ENCODE data around the gene NETO2. TPM values are rescaled to one million over a fixed set of nuclear protein-coding genes. Genes with fewer than 3 reads are reported as not detected.

Gene NETO2
- total RNA-seq, 1 experiment from 2014 or later, result 10.3 TPM

DNA sequence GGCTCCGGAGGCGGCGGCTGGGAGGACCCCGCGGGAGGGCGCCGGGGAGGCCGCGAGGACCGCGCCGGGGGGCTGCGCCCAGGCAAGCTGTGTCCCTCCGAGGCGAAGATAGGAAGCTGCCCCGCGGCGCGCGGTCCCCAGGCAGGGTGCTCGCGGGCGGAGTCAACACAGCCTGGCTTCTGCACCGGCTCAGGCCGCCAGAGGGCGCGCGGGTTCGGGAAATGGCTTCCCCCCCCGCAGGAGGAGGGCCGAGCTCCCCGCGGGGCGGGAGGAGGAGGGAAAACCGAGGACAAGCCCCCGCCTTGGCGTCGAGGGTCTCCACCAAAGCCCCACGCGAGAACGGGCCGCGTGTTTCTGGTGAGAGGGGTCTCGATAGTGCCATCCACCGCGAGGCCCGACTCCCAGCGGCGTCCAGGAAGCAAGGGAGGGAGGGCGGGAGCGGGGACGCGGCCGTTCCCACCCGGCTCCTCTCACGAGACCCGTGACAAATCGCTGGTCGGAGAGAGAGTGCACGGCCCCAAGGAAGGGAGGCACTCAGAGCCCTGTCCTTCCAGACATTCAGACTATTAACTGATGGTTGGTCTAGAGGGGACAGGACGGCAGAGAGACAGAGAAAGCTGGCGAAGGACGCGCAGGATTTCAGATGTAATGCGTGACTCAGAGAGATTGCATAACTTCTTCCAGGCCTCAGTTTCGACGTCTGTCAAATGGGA is 105.8 kb downstream of the NETO2 start (continued):
- TF ChIP-seq, protein P1, sequence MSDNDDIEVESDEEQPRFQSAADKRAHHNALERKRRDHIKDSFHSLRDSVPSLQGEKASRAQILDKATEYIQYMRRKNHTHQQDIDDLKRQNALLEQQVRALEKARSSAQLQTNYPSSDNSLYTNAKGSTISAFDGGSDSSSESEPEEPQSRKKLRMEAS (IDR thresholded peaks at IDR 0.05), result peak; percentile 61
- no peak for TF ChIP-seq EZH2 (IDR thresholded peaks at IDR 0.05)
- no peak for TF ChIP-seq SRF (IDR thresholded peaks at IDR 0.05; ENCODE audit: low read depth)
- TF ChIP-seq RAD21 (IDR thresholded peaks at IDR 0.05; ENCODE audit: low read depth), result peak; percentile 81

DNA sequence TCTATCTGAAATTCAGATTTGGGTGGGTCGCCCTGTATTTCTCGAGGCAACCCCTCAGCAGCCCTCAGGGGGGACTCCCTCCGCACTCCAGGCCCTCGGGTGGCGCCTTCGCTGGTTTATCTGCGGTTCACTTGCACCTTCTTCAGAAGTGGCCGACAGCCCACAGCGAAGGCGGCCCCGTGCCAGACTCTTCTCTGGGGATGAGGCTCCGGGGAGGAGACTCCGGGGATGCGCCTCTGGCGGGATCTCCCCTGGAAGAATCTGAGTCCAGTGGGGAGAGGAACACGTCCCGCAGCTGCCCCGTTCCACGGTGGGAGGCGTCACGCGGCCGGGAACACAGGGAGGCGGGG is 106.4 kb downstream of the NETO2 start:
- Histone ChIP-seq H3K4me1 (ENCODE audit: control insufficient read depth in 1 of 2, insufficient read depth in 2 of 2, low read length in 2 of 2) (peaks cover 5 to 10% of the 10 kb centered on the region in 2 experiments; a peak in 2 of 4 replicates), H3K4me3 (replicated peaks in 1 of 2; ENCODE audit: low read depth in 1 of 2, low read length in 2 of 2) (peak overlapping the region; percentile 46 to 67), H3K4me2 (ENCODE audit: low read length) (peak overlapping the region; percentile 96), H3K9me2 (ENCODE audit: insufficient read depth) (no peaks in the 10 kb centered on the region), H3K79me2 (ENCODE audit: insufficient read depth, low read length) (no peaks in the 10 kb centered on the region), H3K36me3 (ENCODE audit: control insufficient read depth in 1 of 2, insufficient read depth in 2 of 2, low read length in 2 of 2) (no peaks in the 10 kb centered on the region), H3K27me3 (ENCODE audit: insufficient read depth, low read length) (no peaks in the 10 kb centered on the region), H3K27ac (ENCODE audit: low read depth, low read length) (peak overlapping the region; percentile 43; the same call in 1 of the 2 replicates), H3K9me3 (ENCODE audit: control insufficient read depth in 1 of 2, insufficient read depth in 1 of 2, low read depth in 1 of 2, low read length in 2 of 2) (no peaks in the 10 kb centered on the region), H2AFZ (ENCODE audit: low read depth, low read length, poor library complexity, severe bottlenecking) (peak overlapping the region; percentile 89), H4K20me1 (ENCODE audit: insufficient read depth) (no peaks in the 10 kb centered on the region), H3K9ac (ENCODE audit: low read length) (peak overlapping the region; percentile 69)
- intact Hi-C loops (cut with micrococcal nuclease), result loop anchor here (2.0 to 5.0 kb wide), 5 partner anchors 90 to 1119 kb away; no protein-coding TSS in a partner anchor
- peak; percentile 74 for TF ChIP-seq TCF7L2 (IDR thresholded peaks at IDR 0.05; ENCODE audit: borderline replicate concordance, extremely low read depth, insufficient read depth, insufficient read length)
- no peak for TF ChIP-seq RAD21 (IDR thresholded peaks at IDR 0.05; ENCODE audit: low read depth)
- ChIA-PET RAD21 (ENCODE audit: low non-redundant PET in 1 of 2, low total read pairs in 2 of 2, uncharacterized antibody in 2 of 2, unreplicated experiment in 2 of 2) (interaction anchor here (0.5 to 1.3 kb wide), 9 partner anchors 63 to 1128 kb away, joined by 3 to 9 read pairs (median 4); no protein-coding TSS in a partner anchor), POLR2A (interaction anchor here (0.7 to 1.1 kb wide), 4 partner anchors 18 to 1127 kb away, joined by 3 to 4 read pairs (median 4); partner anchors contain the start of gene DNAJA2), CTCF (interaction anchor here (0.7 to 3.1 kb wide), 26 partner anchors 9 to 1586 kb away, joined by 3 to 34 read pairs (median 5); partner anchors contain the start of gene ABCC12)
- BruUV-seq (replicated peaks), result no TSS peak
- ATAC-seq, result peak; percentile 61
- DNase-seq (ENCODE audit: low read depth, low spot score), result no peak

DNA sequence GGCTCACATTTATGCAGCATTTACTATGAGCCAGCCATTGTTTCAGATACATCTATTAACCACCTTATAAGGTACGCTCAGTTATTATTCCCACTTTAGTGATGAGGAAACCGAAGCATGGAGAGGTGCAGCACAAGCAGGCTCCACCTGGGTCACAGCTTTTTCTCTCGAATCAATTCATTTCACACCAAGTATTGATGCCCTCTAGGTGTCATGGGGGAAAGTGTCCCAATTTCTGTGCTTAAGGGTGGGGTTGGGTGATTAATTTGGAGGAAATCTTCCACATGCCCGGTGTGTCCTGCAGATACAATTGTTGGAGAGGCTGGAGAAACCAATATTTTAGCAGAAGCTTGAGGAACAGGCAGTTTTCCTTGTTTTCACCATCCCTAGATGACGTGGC is 107.5 kb downstream of the NETO2 start:
- Histone ChIP-seq H3K36me3 (ENCODE audit: control insufficient read depth in 1 of 2, insufficient read depth in 2 of 2, low read length in 2 of 2) (no peaks in the 10 kb centered on the region), H4K20me1 (ENCODE audit: insufficient read depth) (no peaks in the 10 kb centered on the region), H3K4me3 (replicated peaks in 1 of 2; ENCODE audit: low read depth in 1 of 2, low read length in 2 of 2) (no peak overlapping the region), H3K4me1 (ENCODE audit: control insufficient read depth in 1 of 2, insufficient read depth in 2 of 2, low read length in 2 of 2) (peaks cover 5 to 10% of the 10 kb centered on the region in 2 experiments; a peak in 2 of 4 replicates), H3K27me3 (ENCODE audit: insufficient read depth, low read length) (no peaks in the 10 kb centered on the region), H3K9me2 (ENCODE audit: insufficient read depth) (no peaks in the 10 kb centered on the region), H3K9me3 (ENCODE audit: control insufficient read depth in 1 of 2, insufficient read depth in 1 of 2, low read depth in 1 of 2, low read length in 2 of 2) (no peaks in the 10 kb centered on the region), H3K27ac (ENCODE audit: low read depth, low read length) (no peak overlapping the region), H3K9ac (ENCODE audit: low read length) (no peak overlapping the region), H3K4me2 (ENCODE audit: low read length) (no peak overlapping the region), H3K79me2 (ENCODE audit: insufficient read depth, low read length) (no peaks in the 10 kb centered on the region), H2AFZ (ENCODE audit: low read depth, low read length, poor library complexity, severe bottlenecking) (no peak overlapping the region)
- TF ChIP-seq YY1 (IDR thresholded peaks at IDR 0.05; ENCODE audit: extremely low read depth, insufficient replicate concordance, low read depth, low read length), result no peak
- TF ChIP-seq, protein P2, sequence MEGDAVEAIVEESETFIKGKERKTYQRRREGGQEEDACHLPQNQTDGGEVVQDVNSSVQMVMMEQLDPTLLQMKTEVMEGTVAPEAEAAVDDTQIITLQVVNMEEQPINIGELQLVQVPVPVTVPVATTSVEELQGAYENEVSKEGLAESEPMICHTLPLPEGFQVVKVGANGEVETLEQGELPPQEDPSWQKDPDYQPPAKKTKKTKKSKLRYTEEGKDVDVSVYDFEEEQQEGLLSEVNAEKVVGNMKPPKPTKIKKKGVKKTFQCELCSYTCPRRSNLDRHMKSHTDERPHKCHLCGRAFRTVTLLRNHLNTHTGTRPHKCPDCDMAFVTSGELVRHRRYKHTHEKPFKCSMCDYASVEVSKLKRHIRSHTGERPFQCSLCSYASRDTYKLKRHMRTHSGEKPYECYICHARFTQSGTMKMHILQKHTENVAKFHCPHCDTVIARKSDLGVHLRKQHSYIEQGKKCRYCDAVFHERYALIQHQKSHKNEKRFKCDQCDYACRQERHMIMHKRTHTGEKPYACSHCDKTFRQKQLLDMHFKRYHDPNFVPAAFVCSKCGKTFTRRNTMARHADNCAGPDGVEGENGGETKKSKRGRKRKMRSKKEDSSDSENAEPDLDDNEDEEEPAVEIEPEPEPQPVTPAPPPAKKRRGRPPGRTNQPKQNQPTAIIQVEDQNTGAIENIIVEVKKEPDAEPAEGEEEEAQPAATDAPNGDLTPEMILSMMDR (IDR thresholded peaks at IDR 0.05 in 2 of 3, conservative IDR thresholded peaks at IDR 0.05 in 1 of 3; ENCODE audit: borderline replicate concordance in 1 of 3, insufficient read depth in 1 of 3, low read depth in 2 of 3, low read length in 2 of 3), result peak in 1 of 3 experiments; percentile 13; a peak in 2 of 6 replicates
- TF ChIP-seq CBX3 (IDR thresholded peaks at IDR 0.05; ENCODE audit: low read depth), result no peak
- TF ChIP-seq ELF1 (IDR thresholded peaks at IDR 0.05; ENCODE audit: borderline replicate concordance, low read depth), result no peak
- no TSS peak for BruUV-seq (replicated peaks)
- intact Hi-C loops (cut with micrococcal nuclease), result loop anchor here (1.0 to 5.0 kb wide), 6 partner anchors 89 to 1121 kb away; no protein-coding TSS in a partner anchor
- ChIA-PET CTCF (interaction anchor here (1.2 to 3.0 kb wide), 3 partner anchors 13 to 1129 kb away, joined by 3 to 34 read pairs (median 4); no protein-coding TSS in a partner anchor), RAD21 (ENCODE audit: low non-redundant PET in 1 of 2, low total read pairs in 2 of 2, uncharacterized antibody in 2 of 2, unreplicated experiment in 2 of 2) (no interaction called here), POLR2A (no interaction called here)
- ATAC-seq (no peak), DNase-seq (ENCODE audit: low read depth, low spot score) (no peak)

All from HCT116 (cell line).